H9 (cell line): Measurements from ENCODE around the gene CALN1. TPM values are rescaled to one million over a fixed set of nuclear protein-coding genes. Genes with fewer than 3 reads are reported as not detected.

ENCODE experiments used
- DNase-seq: peaks from one replicate; pipeline ENCODE4 v3.0.0-alpha.2; 2017
- H2AFZ ChIP-seq: one replicate; pipeline ENCODE4 v1.6.1; 2013; ENCODE audit warnings: mild to moderate bottlenecking, low read length, control low read depth, moderate library complexity
- H2AK5ac ChIP-seq: 2 replicates; pipeline ENCODE4 v1.6.1; 2013; ENCODE audit warnings: low read length, control low read depth, mixed read lengths; ENCODE audit not compliant: insufficient read length
- H2BK120ac ChIP-seq: one replicate; pipeline ENCODE4 v1.6.1; 2013; ENCODE audit warnings: low read depth, mild to moderate bottlenecking, low read length, control low read depth, inconsistent platforms; ENCODE audit not compliant: poor library complexity, severe bottlenecking
- H2BK12ac ChIP-seq: 2 replicates; pipeline ENCODE4 v1.6.1; 2013; ENCODE audit warnings: low read length, control low read depth, mixed read lengths, low read depth; ENCODE audit not compliant: insufficient read length
- H2BK15ac ChIP-seq: 2 replicates; pipeline ENCODE4 v1.6.1; 2013; ENCODE audit warnings: low read depth, low read length, control low read depth
- H2BK20ac ChIP-seq: one replicate; pipeline ENCODE4 v1.6.1; 2013; ENCODE audit warnings: low read depth, mild to moderate bottlenecking, low read length, control low read depth, inconsistent platforms; ENCODE audit not compliant: poor library complexity, severe bottlenecking
- H2BK5ac ChIP-seq: 2 replicates; pipeline ENCODE4 v1.6.1; 2013; ENCODE audit warnings: low read length, control low read depth, mixed read lengths; ENCODE audit not compliant: insufficient read length
- H3K14ac ChIP-seq: 2 replicates; pipeline ENCODE4 v1.6.1; 2013; ENCODE audit warnings: low read length, control low read depth; ENCODE audit not compliant: insufficient read depth
- H3K18ac ChIP-seq: 2 replicates; pipeline ENCODE4 v1.6.1; 2013; ENCODE audit warnings: low read depth, mild to moderate bottlenecking, mixed read lengths, low read length, control low read depth; ENCODE audit not compliant: insufficient read length
- H3K23ac ChIP-seq: 2 replicates; pipeline ENCODE4 v1.6.1; 2013; ENCODE audit warnings: low read length, control low read depth, mixed read lengths, low read depth; ENCODE audit not compliant: insufficient read length
- H3K23me2 ChIP-seq: 2 replicates; pipeline ENCODE4 v1.6.1; 2013; ENCODE audit warnings: low read depth, mild to moderate bottlenecking, mixed read lengths, low read length, control low read depth; ENCODE audit not compliant: insufficient read length, poor library complexity, severe bottlenecking
- H3K27ac ChIP-seq: 2 replicates; pipeline ENCODE4 v1.5.1; 2013; ENCODE audit warnings: low read length, control low read depth, mixed read lengths, low read depth; ENCODE audit not compliant: insufficient read length
- H3K27me3 ChIP-seq: 2 replicates; pipeline ENCODE4 v1.6.1; 2013; ENCODE audit warnings: low read length, control low read depth, inconsistent platforms; ENCODE audit not compliant: insufficient read depth
- H3K4ac ChIP-seq: 2 replicates; pipeline ENCODE4 v1.6.1; 2013; ENCODE audit warnings: low read depth, mild to moderate bottlenecking, control low read depth, inconsistent platforms, low read length, moderate library complexity
- H3K4me1 ChIP-seq: 2 replicates; pipeline ENCODE4 v1.6.1; 2013; ENCODE audit warnings: low read length, control low read depth, inconsistent platforms; ENCODE audit not compliant: insufficient read depth
- H3K4me2 ChIP-seq: 2 replicates; pipeline ENCODE4 v1.6.1; 2013; ENCODE audit warnings: low read length, control low read depth, mixed read lengths; ENCODE audit not compliant: insufficient read length, insufficient read depth
- H3K56ac ChIP-seq: 2 replicates; pipeline ENCODE4 v1.6.1; 2013; ENCODE audit warnings: low read depth, mild to moderate bottlenecking, mixed read lengths, low read length, control low read depth; ENCODE audit not compliant: insufficient read length
- H3K79me1 ChIP-seq: 2 replicates; pipeline ENCODE4 v1.6.1; 2013; ENCODE audit warnings: low read depth, mild to moderate bottlenecking, moderate library complexity, low read length, control low read depth, inconsistent platforms; ENCODE audit not compliant: insufficient read depth, poor library complexity, severe bottlenecking
- H3K79me2 ChIP-seq: 2 replicates; pipeline ENCODE4 v1.6.1; 2013; ENCODE audit warnings: low read length, control low read depth, inconsistent platforms; ENCODE audit not compliant: insufficient read depth
- H3K9ac ChIP-seq: 2 replicates; pipeline ENCODE4 v1.6.1; 2013; ENCODE audit warnings: low read length, control low read depth, mixed read lengths; ENCODE audit not compliant: insufficient read length; ENCODE audit errors: extremely low read depth
- H3K9me3 ChIP-seq: one replicate; pipeline ENCODE4 v1.6.1; 2013; ENCODE audit warnings: low read depth, low read length, inconsistent platforms; ENCODE audit not compliant: control insufficient read depth
- H3T11ph ChIP-seq: one replicate; pipeline ENCODE4 v1.6.1; 2013; ENCODE audit warnings: mild to moderate bottlenecking, low read length, control low read depth, inconsistent platforms
- H4K20me1 ChIP-seq: one replicate; pipeline ENCODE4 v1.6.1; 2013; ENCODE audit not compliant: control insufficient read depth, insufficient read length, insufficient read depth
- H4K5ac ChIP-seq: 2 replicates; pipeline ENCODE4 v1.6.1; 2013; ENCODE audit warnings: low read depth, mild to moderate bottlenecking, mixed read lengths, low read length, control low read depth; ENCODE audit not compliant: insufficient read length
- H4K8ac ChIP-seq: replicated peaks from 2 replicates; pipeline ENCODE4 v1.6.1; 2013; ENCODE audit warnings: low read length, control low read depth, mixed read lengths, low read depth; ENCODE audit not compliant: insufficient read length
- H4K91ac ChIP-seq: 2 replicates; pipeline ENCODE4 v1.6.1; 2013; ENCODE audit warnings: low read depth, mild to moderate bottlenecking, moderate library complexity, mixed read lengths, low read length, control low read depth; ENCODE audit not compliant: insufficient read length
- H3K27ac Mint-ChIP-seq, 3 experiments: 2 replicates in 2 of 3; 3 replicates in 1 of 3; pipeline ENCODE4 v1.8.0; 2020 to 2021; ENCODE audit warnings: mixed read lengths in 3 of 3, mild to moderate bottlenecking in 1 of 3, moderate library complexity in 1 of 3
- H3K27me3 Mint-ChIP-seq: 2 replicates; pipeline ENCODE4 v1.8.0; 2021; ENCODE audit warnings: low read depth, mild to moderate bottlenecking, moderate library complexity, mixed read lengths
- H3K36me3 Mint-ChIP-seq, 3 experiments: 2 replicates in 2 of 3; 3 replicates in 1 of 3; pipeline ENCODE4 v1.8.0; 2020 to 2021; ENCODE audit warnings: low read depth in 3 of 3, mixed read lengths in 3 of 3; ENCODE audit not compliant: insufficient read depth in 1 of 3
- H3K4me1 Mint-ChIP-seq, 2 experiments: 2 replicates each; pipeline ENCODE4 v1.8.0; 2020; ENCODE audit warnings: mixed read lengths in 2 of 2
- H3K4me3 Mint-ChIP-seq, 2 experiments: 2 replicates in 1 of 2; 3 replicates in 1 of 2; pipeline ENCODE4 v1.8.0; 2020 to 2021; ENCODE audit warnings: mild to moderate bottlenecking in 2 of 2, mixed read lengths in 2 of 2, moderate library complexity in 1 of 2
- H3K9me3 Mint-ChIP-seq, 2 experiments: 2 replicates in 1 of 2; 3 replicates in 1 of 2; pipeline ENCODE4 v1.8.0; 2020; ENCODE audit warnings: mild to moderate bottlenecking in 2 of 2, mixed read lengths in 2 of 2, moderate library complexity in 1 of 2
- WGBS: extraction: QIAGEN DNeasy Blood & Tissue Kit; methylation state at CpG from one replicate; pipeline ENCODE4 v1.1.7; 2013; ENCODE audit warnings: missing lambda C conversion rate, low lambda C conversion rate, mixed read lengths; ENCODE audit not compliant: insufficient read length; ENCODE audit errors: extremely low coverage; 5-methylcytosine and 5-hydroxymethylcytosine counted together
- total RNA-seq: library from RNA; stranded (reverse); gene quantifications from 2 replicates; pipeline ENCODE4 v1.2.1, GENCODE V29; 2021
- TF ChIP-seq, protein P1 (sequence below): fragments of 200-600 bp; sonication (generic); conservative IDR thresholded peaks from 3 replicates; pipeline ENCODE4 v1.8.0; 2021; ENCODE audit warnings: antibody characterized with exemption, mild to moderate bottlenecking

CALN1 gene
- total RNA-seq, 1 experiment from 2014 or later: 2.8 TPM

GRCh38 chr7:72283309-72283708 is 128.8 kb downstream of the CALN1 start:
- H2BK120ac ChIP-seq: no peak overlapping the region
- Mint-ChIP-seq H3K9me3 (peaks cover 3 to 11% of the 10 kb centered on the region in 2 experiments; a peak in 4 of 5 replicates), H3K27me3 (no peaks in the 10 kb centered on the region), H3K36me3 (peaks cover 0 to 24% (median 12%) of the 10 kb centered on the region in 3 experiments; a peak in 6 of 7 replicates), H3K4me3 (no peak overlapping the region), H3K4me1 (peaks cover 8 to 14% of the 10 kb centered on the region in 2 experiments), H3K27ac (no peak overlapping the region)
- H3T11ph ChIP-seq: no peak overlapping the region
- no peak overlapping the region for H3K23ac ChIP-seq
- no peaks in the 10 kb centered on the region for H3K9me3 ChIP-seq
- no peak overlapping the region for H3K18ac ChIP-seq
- no peak for DNase-seq
- no peaks in the 10 kb centered on the region for H3K79me2 ChIP-seq
- H4K20me1 ChIP-seq: no peaks in the 10 kb centered on the region
- no peak overlapping the region for H2BK5ac ChIP-seq
- no peak overlapping the region for H2BK15ac ChIP-seq
- H4K5ac ChIP-seq: no peak overlapping the region
- no peak overlapping the region for H3K4me2 ChIP-seq
- H2AFZ ChIP-seq: no peak overlapping the region
- no peak overlapping the region for H3K27ac ChIP-seq
- H3K4me1 ChIP-seq: peaks cover 4% of the 10 kb centered on the region; the same call in 1 of the 2 replicates
- TF ChIP-seq, protein P1, sequence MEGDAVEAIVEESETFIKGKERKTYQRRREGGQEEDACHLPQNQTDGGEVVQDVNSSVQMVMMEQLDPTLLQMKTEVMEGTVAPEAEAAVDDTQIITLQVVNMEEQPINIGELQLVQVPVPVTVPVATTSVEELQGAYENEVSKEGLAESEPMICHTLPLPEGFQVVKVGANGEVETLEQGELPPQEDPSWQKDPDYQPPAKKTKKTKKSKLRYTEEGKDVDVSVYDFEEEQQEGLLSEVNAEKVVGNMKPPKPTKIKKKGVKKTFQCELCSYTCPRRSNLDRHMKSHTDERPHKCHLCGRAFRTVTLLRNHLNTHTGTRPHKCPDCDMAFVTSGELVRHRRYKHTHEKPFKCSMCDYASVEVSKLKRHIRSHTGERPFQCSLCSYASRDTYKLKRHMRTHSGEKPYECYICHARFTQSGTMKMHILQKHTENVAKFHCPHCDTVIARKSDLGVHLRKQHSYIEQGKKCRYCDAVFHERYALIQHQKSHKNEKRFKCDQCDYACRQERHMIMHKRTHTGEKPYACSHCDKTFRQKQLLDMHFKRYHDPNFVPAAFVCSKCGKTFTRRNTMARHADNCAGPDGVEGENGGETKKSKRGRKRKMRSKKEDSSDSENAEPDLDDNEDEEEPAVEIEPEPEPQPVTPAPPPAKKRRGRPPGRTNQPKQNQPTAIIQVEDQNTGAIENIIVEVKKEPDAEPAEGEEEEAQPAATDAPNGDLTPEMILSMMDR: no peak
- no peak overlapping the region for H3K9ac ChIP-seq
- peaks cover 2% of the 10 kb centered on the region for H3K23me2 ChIP-seq
- no peak overlapping the region for H2BK20ac ChIP-seq
- H3K4ac ChIP-seq: no peak overlapping the region
- no peak overlapping the region for H2BK12ac ChIP-seq
- H3K79me1 ChIP-seq: no peaks in the 10 kb centered on the region
- H2AK5ac ChIP-seq: no peak overlapping the region
- WGBS: no CpG with 5 or more reads among the region's 1 CpG
- no peak overlapping the region for H3K14ac ChIP-seq
- no peak overlapping the region for H4K91ac ChIP-seq
- H3K56ac ChIP-seq: no peak overlapping the region
- no peak overlapping the region for H4K8ac ChIP-seq
- no peaks in the 10 kb centered on the region for H3K27me3 ChIP-seq
